Endodermal cell (in vitro differentiated cells): ENCODE measurements around the gene MAP2K3. TPM values are rescaled to one million over a fixed set of nuclear protein-coding genes. Genes with fewer than 3 reads are reported as not detected.

Source experiments
- DNase-seq: peaks from one replicate; pipeline ENCODE4 v3.0.0-alpha.2; 2017
- H3K27ac ChIP-seq: 2 replicates; pipeline ENCODE4 v1.5.1; 2013; ENCODE audit warnings: mild to moderate bottlenecking, low read depth, low read length, moderate library complexity
- H3K27me3 ChIP-seq: 2 replicates; pipeline ENCODE4 v1.6.1; 2013; ENCODE audit warnings: mild to moderate bottlenecking, low read length, moderate library complexity; ENCODE audit not compliant: insufficient read depth, control insufficient read depth, poor library complexity, severe bottlenecking
- H3K36me3 ChIP-seq: 2 replicates; pipeline ENCODE4 v1.7.0; 2013; ENCODE audit warnings: mild to moderate bottlenecking, low read length, moderate library complexity; ENCODE audit not compliant: control insufficient read depth, insufficient read depth
- H3K4me1 ChIP-seq: one replicate; pipeline ENCODE4 v1.7.0; 2013; ENCODE audit warnings: low read length; ENCODE audit not compliant: control insufficient read depth, insufficient read depth
- H3K4me3 ChIP-seq: 2 replicates; pipeline ENCODE4 v1.5.1; 2013; ENCODE audit warnings: mild to moderate bottlenecking, low read length, moderate library complexity
- H3K9ac ChIP-seq: 2 replicates; pipeline ENCODE4 v1.6.1; 2013; ENCODE audit warnings: mild to moderate bottlenecking, low read length, moderate library complexity; ENCODE audit not compliant: poor library complexity, severe bottlenecking; ENCODE audit errors: extremely low read depth
- H3K9me3 ChIP-seq: 2 replicates; pipeline ENCODE4 v1.6.1; 2013; ENCODE audit warnings: mild to moderate bottlenecking, low read length, moderate library complexity; ENCODE audit not compliant: control insufficient read depth
- H3K27ac Mint-ChIP-seq: 2 replicates; pipeline ENCODE4 v1.8.0; 2020; ENCODE audit warnings: mixed read lengths
- H3K27me3 Mint-ChIP-seq: 2 replicates; pipeline ENCODE4 v1.8.0; 2021; ENCODE audit warnings: mild to moderate bottlenecking, mixed read lengths; ENCODE audit not compliant: insufficient read depth
- H3K36me3 Mint-ChIP-seq: 2 replicates; pipeline ENCODE4 v1.8.0; 2020; ENCODE audit warnings: low read depth, mixed read lengths
- H3K4me1 Mint-ChIP-seq: 2 replicates; pipeline ENCODE4 v1.8.0; 2020; ENCODE audit warnings: mixed read lengths
- H3K4me3 Mint-ChIP-seq: 2 replicates; pipeline ENCODE4 v1.8.0; 2020; ENCODE audit warnings: mild to moderate bottlenecking, moderate library complexity, mixed read lengths
- H3K9me3 Mint-ChIP-seq: 2 replicates; pipeline ENCODE4 v1.8.0; 2020; ENCODE audit warnings: mild to moderate bottlenecking, mixed read lengths
- WGBS, 2 experiments: methylation state at CpG; one replicate each; pipeline versions ENCODE4 v1.1.5 to v1.1.7; 2013; ENCODE audit warnings: missing lambda C conversion rate in 2 of 2, mixed read lengths in 1 of 2; ENCODE audit not compliant: insufficient coverage in 1 of 2, insufficient read length in 1 of 2; 5-methylcytosine and 5-hydroxymethylcytosine counted together
- total RNA-seq, 2 donors: library from RNA; stranded (reverse); fragmentation: NEBNext Ultra II Directional in 1 of 2; extraction: Animal tissue kit (Norgen Biotek cat#: 25700) in 1 of 2; gene quantifications; 2 replicates in 1 of 2; 3 replicates in 1 of 2; pipeline ENCODE4 v1.2.1, GENCODE V29; 2021
- TF ChIP-seq, protein P1 (sequence below): fragments of 200-600 bp; sonication (generic); conservative IDR thresholded peaks from 2 replicates; pipeline ENCODE4 v1.5.0; 2021; ENCODE audit warnings: antibody characterized with exemption, mild to moderate bottlenecking

MAP2K3 gene
- total RNA-seq, 2 donors from 2014 or later = 31.6 to 37.6 TPM

DNA sequence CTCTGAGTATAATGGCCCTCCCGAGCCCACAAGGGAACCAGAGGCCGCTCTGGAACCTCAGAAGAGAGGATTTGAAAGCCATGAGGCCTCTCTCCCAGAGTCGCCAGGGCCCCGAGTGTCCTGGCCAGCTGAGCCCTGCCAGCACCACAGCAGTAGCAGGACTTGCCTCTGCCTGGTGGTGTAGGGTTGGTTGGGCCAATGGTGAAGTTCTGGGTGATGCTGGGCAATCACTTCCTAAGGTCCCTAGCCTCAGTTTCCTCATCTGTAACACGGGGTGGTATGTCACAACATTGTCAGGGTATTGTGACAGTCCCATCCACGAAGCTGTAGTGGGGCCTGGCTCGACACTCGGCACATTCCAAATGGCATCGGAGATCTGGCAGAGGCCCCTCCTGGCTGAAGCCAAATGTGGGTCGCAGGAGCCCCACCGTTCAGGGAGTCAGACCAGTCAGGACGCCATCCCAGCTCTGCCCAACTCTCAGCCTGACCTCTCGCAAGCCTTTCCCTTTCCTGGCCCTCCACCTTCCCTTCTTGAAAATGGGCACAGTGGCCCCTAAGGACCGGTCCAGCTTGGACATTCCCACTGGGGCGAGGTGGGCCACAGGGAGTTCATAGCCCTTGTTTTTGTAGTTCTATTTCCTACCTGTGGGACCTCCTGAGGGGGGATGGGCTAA is 33.0 kb upstream of the MAP2K3 start:
- H3K27ac Mint-ChIP-seq = no peak overlapping the region
- peaks cover 5% of the 10 kb centered on the region for H3K4me1 ChIP-seq

DNA sequence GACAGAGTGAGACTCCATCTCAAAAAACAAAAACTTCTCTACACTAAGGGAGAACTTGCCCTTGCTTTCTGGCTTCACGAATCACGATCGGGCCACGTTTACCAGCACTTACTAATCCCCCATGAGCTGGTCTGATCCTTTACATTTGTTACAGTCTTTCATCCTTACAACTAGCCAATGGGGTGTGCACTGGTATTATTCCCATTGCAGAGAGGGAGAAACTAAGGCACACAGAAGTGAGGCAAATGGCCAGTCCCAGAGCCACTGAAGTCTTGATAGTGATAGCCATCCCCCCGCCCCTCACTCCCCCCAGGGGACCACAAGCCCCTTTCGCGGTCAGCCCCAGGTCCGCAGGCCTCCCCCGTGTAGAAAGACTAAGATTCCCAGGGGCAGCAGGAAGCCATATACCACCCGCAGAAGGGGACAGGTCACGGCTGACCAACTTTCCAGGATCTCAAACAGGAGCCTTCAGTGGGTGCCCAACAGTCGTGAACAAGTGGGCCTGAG is 32.2 kb upstream of the MAP2K3 start:
- DNase-seq = no peak
- peak overlapping the region; percentile 59 for H3K9ac ChIP-seq

More for the DNA sequence above, 33.0 kb upstream of the MAP2K3 start:
- peak; percentile 53 for DNase-seq
- Histone ChIP-seq H3K9ac (peak overlapping the region; percentile 20), H3K4me3 (peak overlapping the region; percentile 87), H3K9me3 (no peaks in the 10 kb centered on the region), H3K36me3 (peaks cover 8% of the 10 kb centered on the region), H3K27ac (no peak overlapping the region), H3K27me3 (no peaks in the 10 kb centered on the region)
- TF ChIP-seq, protein P1, sequence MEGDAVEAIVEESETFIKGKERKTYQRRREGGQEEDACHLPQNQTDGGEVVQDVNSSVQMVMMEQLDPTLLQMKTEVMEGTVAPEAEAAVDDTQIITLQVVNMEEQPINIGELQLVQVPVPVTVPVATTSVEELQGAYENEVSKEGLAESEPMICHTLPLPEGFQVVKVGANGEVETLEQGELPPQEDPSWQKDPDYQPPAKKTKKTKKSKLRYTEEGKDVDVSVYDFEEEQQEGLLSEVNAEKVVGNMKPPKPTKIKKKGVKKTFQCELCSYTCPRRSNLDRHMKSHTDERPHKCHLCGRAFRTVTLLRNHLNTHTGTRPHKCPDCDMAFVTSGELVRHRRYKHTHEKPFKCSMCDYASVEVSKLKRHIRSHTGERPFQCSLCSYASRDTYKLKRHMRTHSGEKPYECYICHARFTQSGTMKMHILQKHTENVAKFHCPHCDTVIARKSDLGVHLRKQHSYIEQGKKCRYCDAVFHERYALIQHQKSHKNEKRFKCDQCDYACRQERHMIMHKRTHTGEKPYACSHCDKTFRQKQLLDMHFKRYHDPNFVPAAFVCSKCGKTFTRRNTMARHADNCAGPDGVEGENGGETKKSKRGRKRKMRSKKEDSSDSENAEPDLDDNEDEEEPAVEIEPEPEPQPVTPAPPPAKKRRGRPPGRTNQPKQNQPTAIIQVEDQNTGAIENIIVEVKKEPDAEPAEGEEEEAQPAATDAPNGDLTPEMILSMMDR = no peak
- no peaks in the 10 kb centered on the region for H3K27me3 Mint-ChIP-seq
- H3K4me1 Mint-ChIP-seq = peaks cover 2% of the 10 kb centered on the region
- WGBS, 2 experiments = 91 to 94% methylated on average over 7 to 15 of the region's 15 CpGs
- H3K36me3 Mint-ChIP-seq = no peaks in the 10 kb centered on the region
- H3K4me3 Mint-ChIP-seq = peak overlapping the region; percentile 69
- peaks cover 14% of the 10 kb centered on the region for H3K9me3 Mint-ChIP-seq

DNA sequence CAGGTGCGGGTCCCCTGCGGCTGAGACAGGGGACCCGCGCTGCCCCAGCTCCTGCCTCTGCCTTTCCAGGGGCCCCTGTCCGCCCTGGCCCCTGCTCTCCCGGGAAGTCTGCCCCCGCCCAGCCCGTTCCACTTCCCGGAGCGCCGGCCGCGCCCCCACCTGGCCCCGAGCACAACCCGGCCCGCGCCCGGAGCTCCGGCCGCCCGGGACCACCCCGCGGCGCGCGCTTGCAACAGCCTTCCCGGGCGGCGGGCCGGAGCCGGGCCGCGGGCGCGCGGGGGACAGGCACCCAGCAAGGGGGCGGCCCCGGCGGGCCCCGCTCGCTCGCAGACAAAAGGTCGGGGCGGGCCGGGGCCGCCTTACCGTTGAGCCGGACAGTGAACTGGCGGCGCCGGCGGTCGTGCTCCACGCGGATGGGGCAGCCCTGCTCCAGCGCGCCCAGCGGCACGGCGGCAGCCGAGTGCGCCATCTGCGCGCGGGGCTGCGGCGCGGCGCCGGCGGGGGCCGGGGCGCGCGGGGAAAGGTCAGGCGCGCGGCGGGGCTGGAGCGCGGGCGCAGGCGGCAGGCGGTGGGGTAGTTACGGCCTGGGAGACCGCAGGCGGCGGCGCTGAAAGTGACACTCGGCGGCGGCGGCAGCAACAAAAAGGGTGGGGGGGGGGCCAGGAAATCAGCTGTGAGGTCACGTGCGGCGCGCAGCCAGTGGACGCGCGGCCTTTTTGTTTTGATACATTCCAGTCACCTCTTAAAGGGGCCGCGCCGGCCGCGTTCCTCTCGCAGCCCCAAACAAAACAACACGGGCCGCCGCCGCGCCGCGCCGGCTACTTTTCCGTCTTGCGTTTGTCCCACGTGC is 31.5 kb upstream of the MAP2K3 start, which contains the start of gene NATD1:
TSS of gene NATD1 (minus strand) at position 615 of the 850 bp plus-strand sequence. CDS start at position 469, 146 bp downstream.
- Histone ChIP-seq H3K27me3 (no peaks in the 10 kb centered on the region), H3K9ac (peak within 1 kb of the TSS; percentile 59), H3K4me1 (peaks cover 5% of the 10 kb centered on the region), H3K9me3 (no peaks in the 10 kb centered on the region), H3K36me3 (no peaks in the 10 kb centered on the region), H3K4me3 (peak within 1 kb of the TSS; percentile 87), H3K27ac (no peak within 1 kb of the TSS)
- TF ChIP-seq, protein P1 = no peak
- Mint-ChIP-seq H3K4me1 (peaks cover 2% of the 10 kb centered on the region), H3K4me3 (peak within 1 kb of the TSS; percentile 69), H3K36me3 (no peaks in the 10 kb centered on the region), H3K27me3 (no peaks in the 10 kb centered on the region), H3K27ac (peak within 1 kb of the TSS; percentile 82), H3K9me3 (peaks cover 17% of the 10 kb centered on the region)
- 0% methylated on average over 17 to 117 of the region's 117 CpGs for WGBS, 2 experiments
- DNase-seq = peak; percentile 97

More for the DNA sequence above, 32.2 kb upstream of the MAP2K3 start:
- H3K4me3 ChIP-seq = peak overlapping the region; percentile 87
- H3K27ac Mint-ChIP-seq = no peak overlapping the region
- H3K4me1 ChIP-seq = peaks cover 5% of the 10 kb centered on the region
- TF ChIP-seq, protein P1 = no peak
- peaks cover 2% of the 10 kb centered on the region for H3K4me1 Mint-ChIP-seq
- peak overlapping the region; percentile 69 for H3K4me3 Mint-ChIP-seq
- no peak overlapping the region for H3K27ac ChIP-seq
- no peaks in the 10 kb centered on the region for H3K9me3 ChIP-seq
- H3K36me3 ChIP-seq = peaks cover under 1% of the 10 kb centered on the region
- H3K27me3 Mint-ChIP-seq = no peaks in the 10 kb centered on the region
- peaks cover 15% of the 10 kb centered on the region for H3K9me3 Mint-ChIP-seq
- H3K36me3 Mint-ChIP-seq = no peaks in the 10 kb centered on the region
- no peaks in the 10 kb centered on the region for H3K27me3 ChIP-seq
- 10 to 23% methylated on average over 4 to 12 of the region's 12 CpGs for WGBS, 2 experiments
